Fibroblast of lung (primary cell): ENCODE data around the gene ADCY5. TPM values are rescaled to one million over a fixed set of nuclear protein-coding genes. Genes with fewer than 3 reads are reported as not detected.

Experiments
- DNase-seq, 2 donors: peaks; one replicate each; pipeline versions ENCODE4 v3.0.0 to v3.0.0-alpha.2; 2010; ENCODE audit warnings: low read depth in 2 of 2
- H2AFZ ChIP-seq: 2 replicates; pipeline ENCODE4 v1.5.1; 2012; ENCODE audit warnings: low read length, control low read depth, inconsistent platforms
- H3K27ac ChIP-seq: 2 replicates; pipeline ENCODE4 v1.5.1; 2011; ENCODE audit warnings: low read length, control low read depth; ENCODE audit not compliant: insufficient read depth
- H3K27me3 ChIP-seq: 2 replicates; pipeline ENCODE4 v1.5.1; 2011; ENCODE audit warnings: mild to moderate bottlenecking, low read length; ENCODE audit not compliant: control insufficient read depth, insufficient read depth
- H3K36me3 ChIP-seq: 2 replicates; pipeline ENCODE4 v1.5.1; 2011; ENCODE audit warnings: low read length; ENCODE audit not compliant: control insufficient read depth, insufficient read depth
- H3K4me1 ChIP-seq: 2 replicates; pipeline ENCODE4 v1.5.1; 2011; ENCODE audit warnings: low read length; ENCODE audit not compliant: control insufficient read depth, insufficient read depth; ENCODE audit errors: extremely low read depth
- H3K4me2 ChIP-seq: 2 replicates; pipeline ENCODE4 v1.5.1; 2011; ENCODE audit warnings: low read length, control low read depth; ENCODE audit not compliant: insufficient read depth; ENCODE audit errors: extremely low read depth
- H3K4me3 ChIP-seq, 4 experiments: fragments of 200-600 bp in 1 of 4; sonication (generic) in 1 of 4; replicated peaks in 1 of 4; 2 replicates each; pipeline ENCODE4 v1.5.1; 2011 to 2016; ENCODE audit warnings: low read length in 4 of 4, low read depth in 3 of 4, mild to moderate bottlenecking in 3 of 4, control low read depth in 2 of 4, inconsistent platforms in 1 of 4, mixed read lengths in 1 of 4; ENCODE audit not compliant: insufficient read depth in 1 of 4; ENCODE audit errors: control extremely low read depth in 1 of 4
- H3K79me2 ChIP-seq: 2 replicates; pipeline ENCODE4 v1.5.1; 2012; ENCODE audit warnings: mild to moderate bottlenecking, low read length, inconsistent platforms; ENCODE audit not compliant: control insufficient read depth, insufficient read depth
- H3K9ac ChIP-seq: 2 replicates; pipeline ENCODE4 v1.5.1; 2011; ENCODE audit warnings: mild to moderate bottlenecking, low read length, control low read depth; ENCODE audit not compliant: insufficient read depth
- H3K9me3 ChIP-seq: 2 replicates; pipeline ENCODE4 v1.5.1; 2012; ENCODE audit warnings: low read depth, low read length; ENCODE audit not compliant: control insufficient read depth, insufficient read depth
- H4K20me1 ChIP-seq: 2 replicates; pipeline ENCODE4 v1.5.1; 2011; ENCODE audit warnings: low read length; ENCODE audit not compliant: control insufficient read depth, insufficient read depth; ENCODE audit errors: extremely low read depth
- EZH2 ChIP-seq: IDR thresholded peaks from 2 replicates; pipeline ENCODE4 v1.5.1; 2012; ENCODE audit warnings: low read length, control low read depth, mild to moderate bottlenecking; ENCODE audit errors: missing control alignments
- polyA plus RNA-seq, 2 donors: library from polyadenylated mRNA; depleted of rRNA in 1 of 2; stranded (reverse) in 1 of 2; unstranded in 1 of 2; fragments of >200 nt; gene quantifications; 2 replicates each; pipeline ENCODE4 v1.2.1, GENCODE V29; 2011 to 2012; ENCODE audit warnings: missing spikeins in 1 of 2
- total RNA-seq: library from RNA; depleted of rRNA; stranded (reverse); fragments of >200 nt; gene quantifications from 2 replicates; pipeline ENCODE4 v1.2.1, GENCODE V29; 2014
- TF ChIP-seq, protein P1 (sequence below), 2 donors: IDR thresholded peaks in 1 of 2; conservative IDR thresholded peaks in 1 of 2; 1 replicate in 1 of 2; 2 replicates in 1 of 2; pipeline ENCODE4 v1.5.1; 2011 to 2012; ENCODE audit warnings: low read length in 2 of 2, control low read depth in 1 of 2, inconsistent platforms in 1 of 2, low read depth in 1 of 2, mild to moderate bottlenecking in 1 of 2

Gene ADCY5
- total and polyA plus RNA-seq, 2 donors (not counting 1 experiment from before 2014, with no cell fraction given), result 0.11 to 0.50 TPM

- Histone ChIP-seq H3K27me3 (peaks cover 17% of the 10 kb centered on the region), H3K79me2 (no peaks in the 10 kb centered on the region), H4K20me1 (no peaks in the 10 kb centered on the region), H3K4me2 (no peak overlapping the region), H3K9me3 (no peaks in the 10 kb centered on the region), H3K4me1 (no peaks in the 10 kb centered on the region), H3K27ac (no peak overlapping the region), H3K36me3 (no peaks in the 10 kb centered on the region), H3K9ac (no peak overlapping the region), H3K4me3 (no peak overlapping the region), H2AFZ (no peak overlapping the region)
- TF ChIP-seq, protein P1, sequence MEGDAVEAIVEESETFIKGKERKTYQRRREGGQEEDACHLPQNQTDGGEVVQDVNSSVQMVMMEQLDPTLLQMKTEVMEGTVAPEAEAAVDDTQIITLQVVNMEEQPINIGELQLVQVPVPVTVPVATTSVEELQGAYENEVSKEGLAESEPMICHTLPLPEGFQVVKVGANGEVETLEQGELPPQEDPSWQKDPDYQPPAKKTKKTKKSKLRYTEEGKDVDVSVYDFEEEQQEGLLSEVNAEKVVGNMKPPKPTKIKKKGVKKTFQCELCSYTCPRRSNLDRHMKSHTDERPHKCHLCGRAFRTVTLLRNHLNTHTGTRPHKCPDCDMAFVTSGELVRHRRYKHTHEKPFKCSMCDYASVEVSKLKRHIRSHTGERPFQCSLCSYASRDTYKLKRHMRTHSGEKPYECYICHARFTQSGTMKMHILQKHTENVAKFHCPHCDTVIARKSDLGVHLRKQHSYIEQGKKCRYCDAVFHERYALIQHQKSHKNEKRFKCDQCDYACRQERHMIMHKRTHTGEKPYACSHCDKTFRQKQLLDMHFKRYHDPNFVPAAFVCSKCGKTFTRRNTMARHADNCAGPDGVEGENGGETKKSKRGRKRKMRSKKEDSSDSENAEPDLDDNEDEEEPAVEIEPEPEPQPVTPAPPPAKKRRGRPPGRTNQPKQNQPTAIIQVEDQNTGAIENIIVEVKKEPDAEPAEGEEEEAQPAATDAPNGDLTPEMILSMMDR (conservative IDR thresholded peaks at IDR 0.05 in 1 of 2, IDR thresholded peaks at IDR 0.05 in 1 of 2; ENCODE audit: low read depth in 1 of 2, low read length in 2 of 2), result no peak
- TF ChIP-seq EZH2, result no peak
- DNase-seq, result peak; percentile 62 to 77
These were observed 104.5 kb downstream of the ADCY5 start for GRCh38 chr3:123344175-123344906.

- peaks cover 14% of the 10 kb centered on the region for H3K27me3 ChIP-seq
- TF ChIP-seq EZH2, result no peak
- TF ChIP-seq, protein P1 (conservative IDR thresholded peaks at IDR 0.05 in 1 of 2, IDR thresholded peaks at IDR 0.05 in 1 of 2; ENCODE audit: low read depth in 1 of 2, low read length in 2 of 2), result no peak
- no peak overlapping the region for H3K27ac ChIP-seq
- no peak overlapping the region for H3K9ac ChIP-seq
- H4K20me1 ChIP-seq, result no peaks in the 10 kb centered on the region
- no peak overlapping the region for H2AFZ ChIP-seq
- H3K4me3 ChIP-seq, result no peak overlapping the region
- no peaks in the 10 kb centered on the region for H3K36me3 ChIP-seq
- H3K4me2 ChIP-seq, result no peak overlapping the region
- no peaks in the 10 kb centered on the region for H3K79me2 ChIP-seq
- H3K9me3 ChIP-seq, result no peaks in the 10 kb centered on the region
- H3K4me1 ChIP-seq, result no peaks in the 10 kb centered on the region
- DNase-seq, result no peak
These were observed 105.4 kb downstream of the ADCY5 start for GRCh38 chr3:123343296-123344174.

DNA sequence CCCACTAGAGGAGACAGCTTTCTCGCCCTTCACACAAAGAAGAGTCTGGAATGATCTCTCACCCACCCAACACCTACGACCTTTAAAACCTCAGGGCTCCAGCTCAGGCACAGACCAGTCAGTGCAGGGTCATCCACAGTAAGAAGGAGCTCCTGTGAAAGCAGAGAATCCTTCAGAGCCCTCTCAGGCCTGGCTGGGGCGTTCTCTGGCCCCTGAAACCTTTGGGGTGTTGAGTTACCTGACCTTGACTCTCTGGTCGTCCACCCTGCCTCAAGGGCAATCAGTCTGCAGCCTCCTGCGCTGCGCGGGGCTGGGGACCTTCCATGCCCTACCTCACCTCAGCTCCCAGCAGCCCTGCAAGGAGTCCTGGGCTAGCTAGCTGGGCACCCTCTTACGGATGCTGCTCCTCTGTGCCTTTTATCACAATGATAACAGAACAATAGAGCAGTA, 106.2 kb downstream of the ADCY5 start:
- Histone ChIP-seq H2AFZ (no peak overlapping the region), H3K4me1 (no peaks in the 10 kb centered on the region), H3K4me3 (no peak overlapping the region), H4K20me1 (no peaks in the 10 kb centered on the region), H3K9ac (no peak overlapping the region), H3K9me3 (no peaks in the 10 kb centered on the region), H3K4me2 (no peak overlapping the region), H3K27me3 (peaks cover 14% of the 10 kb centered on the region), H3K79me2 (no peaks in the 10 kb centered on the region), H3K27ac (no peak overlapping the region), H3K36me3 (no peaks in the 10 kb centered on the region)
- TF ChIP-seq EZH2, result no peak
- TF ChIP-seq, protein P1 (conservative IDR thresholded peaks at IDR 0.05 in 1 of 2, IDR thresholded peaks at IDR 0.05 in 1 of 2; ENCODE audit: low read depth in 1 of 2, low read length in 2 of 2), result no peak
- no peak for DNase-seq
